Measurements from ENCODE around the gene RABGAP1L.

Gene RABGAP1L

DNA sequence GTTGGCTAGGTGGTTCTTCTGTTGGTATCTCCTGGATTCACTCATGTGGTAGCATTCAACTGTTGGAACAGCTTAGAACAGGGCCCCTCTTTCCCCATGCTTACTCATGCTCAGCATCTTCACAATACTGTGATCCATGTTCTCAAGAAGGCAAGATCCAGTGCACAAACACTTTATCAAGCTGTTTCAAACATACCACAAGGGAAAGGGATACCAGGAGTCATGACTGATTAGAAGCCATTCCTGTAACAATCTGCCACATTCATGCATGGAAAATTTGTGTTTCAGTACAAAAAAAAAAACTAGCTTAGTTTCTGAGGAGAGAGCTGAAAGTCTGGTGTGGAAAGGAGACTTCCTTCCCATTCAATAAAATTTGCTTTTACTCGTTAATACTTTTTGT, 670.7 kb downstream of the RABGAP1L start:
- Histone ChIP-seq H3K27me3 (ENCODE audit: insufficient read depth, low read length, poor library complexity, severe bottlenecking) (no peaks in the 10 kb centered on the region), H3K9me3 (ENCODE audit: insufficient read depth, low read depth, low read length) (no peaks in the 10 kb centered on the region), H3K9ac (ENCODE audit: low read depth, low read length, poor library complexity, severe bottlenecking) (no peak overlapping the region), H3K4me2 (ENCODE audit: low read depth, low read length, poor library complexity, severe bottlenecking) (no peak overlapping the region), H3F3A (ENCODE audit: low read depth) (no peaks in the 10 kb centered on the region), H3K79me2 (ENCODE audit: insufficient read depth, low read length) (no peaks in the 10 kb centered on the region), H3K4me3 (ENCODE audit: low read length, poor library complexity, severe bottlenecking) (no peak overlapping the region), H2AFZ (ENCODE audit: low read length) (no peak overlapping the region), H3K4me1 (ENCODE audit: insufficient read depth, low read length, poor library complexity, severe bottlenecking) (peaks cover 3% of the 10 kb centered on the region), H4K20me1 (ENCODE audit: insufficient read depth, low read length, poor library complexity, severe bottlenecking) (no peaks in the 10 kb centered on the region), H3K36me3 (ENCODE audit: insufficient read depth, low read length) (no peaks in the 10 kb centered on the region), H3K9me2 (replicated peaks; ENCODE audit: low read depth, low read length) (no peaks in the 10 kb centered on the region)
- TF ChIP-seq EZH2phosphoT487 (IDR thresholded peaks at IDR 0.05; ENCODE audit: borderline replicate concordance) = no peak
- TF ChIP-seq CTCF (conservative IDR thresholded peaks at IDR 0.05; ENCODE audit: low read length) = no peak

- H3K4me1 ChIP-seq (ENCODE audit: insufficient read depth, low read length, poor library complexity, severe bottlenecking) = peaks cover 4% of the 10 kb centered on the region
- TF ChIP-seq EZH2phosphoT487 (IDR thresholded peaks at IDR 0.05; ENCODE audit: borderline replicate concordance) = no peak
- TF ChIP-seq CTCF (conservative IDR thresholded peaks at IDR 0.05; ENCODE audit: low read length) = no peak
- no peaks in the 10 kb centered on the region for H3K9me2 ChIP-seq (replicated peaks; ENCODE audit: low read depth, low read length)
- no peaks in the 10 kb centered on the region for H3K36me3 ChIP-seq (ENCODE audit: insufficient read depth, low read length)
- no peaks in the 10 kb centered on the region for H3K79me2 ChIP-seq (ENCODE audit: insufficient read depth, low read length)
- no peak overlapping the region for H2AFZ ChIP-seq (ENCODE audit: low read length)
- no peaks in the 10 kb centered on the region for H3K9me3 ChIP-seq (ENCODE audit: insufficient read depth, low read depth, low read length)
- H3F3A ChIP-seq (ENCODE audit: low read depth) = peaks cover 5% of the 10 kb centered on the region; the same call in 1 of the 2 replicates
- no peaks in the 10 kb centered on the region for H4K20me1 ChIP-seq (ENCODE audit: insufficient read depth, low read length, poor library complexity, severe bottlenecking)
- no peaks in the 10 kb centered on the region for H3K27me3 ChIP-seq (ENCODE audit: insufficient read depth, low read length, poor library complexity, severe bottlenecking)
- H3K4me2 ChIP-seq (ENCODE audit: low read depth, low read length, poor library complexity, severe bottlenecking) = no peak overlapping the region
- H3K9ac ChIP-seq (ENCODE audit: low read depth, low read length, poor library complexity, severe bottlenecking) = no peak overlapping the region
- no peak overlapping the region for H3K4me3 ChIP-seq (ENCODE audit: low read length, poor library complexity, severe bottlenecking)
These were observed 677.2 kb downstream of the RABGAP1L start for GRCh38 chr1:174836543-174836942.

DNA sequence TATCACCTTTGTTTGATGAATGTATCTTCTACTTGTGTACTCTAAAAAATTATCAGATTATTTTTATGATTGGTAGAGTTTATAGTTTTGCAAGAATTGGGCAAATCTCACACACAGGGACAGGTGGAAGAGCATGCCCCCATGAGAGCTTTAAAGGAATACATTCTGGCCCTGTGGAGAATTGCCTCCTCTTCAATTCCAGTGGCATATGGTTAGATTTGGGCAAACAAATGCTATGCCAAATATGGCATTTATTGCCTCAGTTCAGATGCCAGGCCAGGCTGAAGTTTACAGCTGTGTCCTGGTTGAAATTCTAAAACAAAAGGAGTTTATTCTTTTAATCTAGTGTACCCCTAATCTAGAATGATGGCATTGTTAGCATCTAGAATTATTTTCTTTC, 678.1 kb downstream of the RABGAP1L start:
- Histone ChIP-seq H3K27me3 (ENCODE audit: insufficient read depth, low read length, poor library complexity, severe bottlenecking) (no peaks in the 10 kb centered on the region), H3K9ac (ENCODE audit: low read depth, low read length, poor library complexity, severe bottlenecking) (no peak overlapping the region), H3K4me3 (ENCODE audit: low read length, poor library complexity, severe bottlenecking) (no peak overlapping the region), H3K79me2 (ENCODE audit: insufficient read depth, low read length) (no peaks in the 10 kb centered on the region), H3K9me3 (ENCODE audit: insufficient read depth, low read depth, low read length) (no peaks in the 10 kb centered on the region), H4K20me1 (ENCODE audit: insufficient read depth, low read length, poor library complexity, severe bottlenecking) (no peaks in the 10 kb centered on the region), H3F3A (ENCODE audit: low read depth) (peaks cover 5% of the 10 kb centered on the region; the same call in 1 of the 2 replicates), H3K4me1 (ENCODE audit: insufficient read depth, low read length, poor library complexity, severe bottlenecking) (peaks cover 10% of the 10 kb centered on the region), H2AFZ (ENCODE audit: low read length) (no peak overlapping the region), H3K36me3 (ENCODE audit: insufficient read depth, low read length) (no peaks in the 10 kb centered on the region), H3K4me2 (ENCODE audit: low read depth, low read length, poor library complexity, severe bottlenecking) (no peak overlapping the region), H3K9me2 (replicated peaks; ENCODE audit: low read depth, low read length) (no peaks in the 10 kb centered on the region)
- TF ChIP-seq CTCF (conservative IDR thresholded peaks at IDR 0.05; ENCODE audit: low read length) (no peak), EZH2phosphoT487 (IDR thresholded peaks at IDR 0.05; ENCODE audit: borderline replicate concordance) (no peak)
